T-helper 2 cell treated with Interferon-gamma antibody and Interleukin-4, amounts not matched to agents 5 μg/mL and 100 μg/mL, for 36 hours (primary cell): ENCODE measurements around the gene PSME3IP1.
"Not testable (repeated sequence)": the region's sequence is repeated elsewhere in the genome, so short reads cannot be mapped to it uniquely, and the experiment has no call there.

ENCODE experiments used
- DNase-seq: peaks from one replicate; pipeline ENCODE4 v3.0.0; 2021; ENCODE audit warnings: low spot score
- H3K27ac Mint-ChIP-seq: one replicate; pipeline ENCODE4 v1.8.0; 2021; ENCODE audit warnings: mild to moderate bottlenecking, mixed read lengths
- H3K27me3 Mint-ChIP-seq: one replicate; pipeline ENCODE4 v1.8.0; 2021; ENCODE audit warnings: low read depth, mixed read lengths
- H3K36me3 Mint-ChIP-seq: one replicate; pipeline ENCODE4 v1.8.0; 2021; ENCODE audit warnings: low read depth, mixed read lengths
- H3K4me1 Mint-ChIP-seq: one replicate; pipeline ENCODE4 v1.8.0; 2021; ENCODE audit warnings: low read depth, mixed read lengths
- H3K4me3 Mint-ChIP-seq: one replicate; pipeline ENCODE4 v1.8.0; 2022; ENCODE audit warnings: mild to moderate bottlenecking, moderate library complexity, mixed read lengths
- H3K9me3 Mint-ChIP-seq: one replicate; pipeline ENCODE4 v1.8.0; 2021; ENCODE audit warnings: mixed read lengths

The PSME3IP1 gene

DNA sequence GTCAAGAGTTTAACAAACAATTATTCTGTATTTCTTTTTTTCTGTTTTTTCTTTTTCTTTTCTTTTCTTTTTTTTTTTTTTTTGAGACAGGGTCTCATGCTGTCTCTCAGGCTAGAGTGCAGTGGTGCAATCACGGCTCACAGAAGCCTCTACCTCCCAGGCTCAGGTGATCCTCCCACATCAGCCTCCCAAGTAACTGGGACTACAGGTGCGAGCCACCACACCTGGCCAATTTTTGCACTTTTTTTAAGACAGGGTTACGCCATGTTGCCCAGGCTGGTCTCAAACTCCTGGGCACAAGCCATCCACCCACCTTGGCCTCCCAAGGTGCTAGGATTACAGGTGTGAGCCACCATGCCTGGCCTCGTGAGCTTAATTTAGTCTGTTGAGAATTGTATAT, 3.7 kb upstream of the PSME3IP1 start:
- not testable (repeated sequence) for H3K27ac Mint-ChIP-seq, H3K36me3 Mint-ChIP-seq, DNase-seq, H3K9me3 Mint-ChIP-seq, H3K27me3 Mint-ChIP-seq, H3K4me3 Mint-ChIP-seq
- H3K4me1 Mint-ChIP-seq = peaks cover 27% of the 10 kb centered on the region

DNA sequence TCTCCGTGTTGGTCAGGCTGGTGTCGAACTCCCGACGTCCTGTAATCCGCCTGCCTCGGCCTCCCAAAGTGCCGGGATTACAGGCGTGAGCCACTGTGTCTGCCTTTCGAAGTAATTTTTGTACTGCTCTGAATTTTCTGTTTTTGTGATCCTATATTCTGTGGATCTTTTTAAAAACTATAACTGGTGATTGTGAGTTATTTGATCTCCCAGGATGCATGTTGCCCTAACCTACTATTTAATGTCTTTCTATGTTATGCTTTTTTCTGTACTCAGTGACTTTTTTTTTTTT, 2.8 kb upstream of the PSME3IP1 start:
- H3K27ac Mint-ChIP-seq = no peak overlapping the region

DNA sequence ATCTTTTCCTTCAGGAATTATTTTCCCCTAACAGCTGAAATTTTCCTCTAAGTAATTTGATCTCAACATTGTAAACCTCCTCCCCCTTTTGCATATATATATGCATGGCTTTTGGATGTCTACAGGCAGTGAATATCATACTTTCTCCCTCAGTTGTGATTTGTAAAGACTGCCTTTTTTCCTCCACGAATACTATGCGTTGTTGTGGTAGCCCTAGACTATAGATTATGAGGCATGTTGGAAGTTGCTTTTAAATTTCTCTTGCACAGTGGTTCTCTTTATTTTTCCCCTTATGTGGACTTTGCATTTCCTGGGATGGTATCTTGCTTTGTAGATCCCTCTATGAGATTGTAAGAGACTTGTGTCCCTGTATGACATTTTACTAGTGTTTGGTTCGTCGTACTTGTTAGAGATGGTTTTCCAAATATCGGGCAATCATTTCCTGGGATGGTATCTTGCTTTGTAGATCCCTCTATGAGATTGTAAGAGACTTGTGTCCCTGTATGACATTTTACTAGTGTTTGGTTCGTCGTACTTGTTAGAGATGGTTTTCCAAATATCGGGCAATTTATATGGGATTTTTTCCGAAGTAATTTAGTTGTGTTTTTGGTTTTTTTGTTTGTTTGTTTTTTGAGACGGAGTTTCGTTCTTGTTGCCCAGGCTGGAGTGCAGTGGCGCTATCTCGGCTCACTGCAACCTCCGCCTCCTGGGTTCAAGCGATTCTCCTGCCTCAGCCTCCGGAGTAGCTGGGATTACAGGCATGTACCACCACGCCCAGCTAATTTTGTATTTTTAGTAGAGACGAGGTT, 2.3 kb upstream of the PSME3IP1 start:
- H3K36me3 Mint-ChIP-seq, H3K27ac Mint-ChIP-seq, H3K9me3 Mint-ChIP-seq, H3K27me3 Mint-ChIP-seq, DNase-seq: not testable (repeated sequence)
- H3K4me1 Mint-ChIP-seq = peaks cover 32% of the 10 kb centered on the region
- H3K4me3 Mint-ChIP-seq = peak overlapping the region; percentile 99

More for the DNA sequence above, 2.8 kb upstream of the PSME3IP1 start:
- Mint-ChIP-seq H3K4me1 (peaks cover 33% of the 10 kb centered on the region), H3K4me3 (peak overlapping the region; percentile 37), H3K36me3 (peaks cover 10% of the 10 kb centered on the region), H3K27me3 (no peaks in the 10 kb centered on the region), H3K9me3 (no peaks in the 10 kb centered on the region)
- no peak for DNase-seq

DNA sequence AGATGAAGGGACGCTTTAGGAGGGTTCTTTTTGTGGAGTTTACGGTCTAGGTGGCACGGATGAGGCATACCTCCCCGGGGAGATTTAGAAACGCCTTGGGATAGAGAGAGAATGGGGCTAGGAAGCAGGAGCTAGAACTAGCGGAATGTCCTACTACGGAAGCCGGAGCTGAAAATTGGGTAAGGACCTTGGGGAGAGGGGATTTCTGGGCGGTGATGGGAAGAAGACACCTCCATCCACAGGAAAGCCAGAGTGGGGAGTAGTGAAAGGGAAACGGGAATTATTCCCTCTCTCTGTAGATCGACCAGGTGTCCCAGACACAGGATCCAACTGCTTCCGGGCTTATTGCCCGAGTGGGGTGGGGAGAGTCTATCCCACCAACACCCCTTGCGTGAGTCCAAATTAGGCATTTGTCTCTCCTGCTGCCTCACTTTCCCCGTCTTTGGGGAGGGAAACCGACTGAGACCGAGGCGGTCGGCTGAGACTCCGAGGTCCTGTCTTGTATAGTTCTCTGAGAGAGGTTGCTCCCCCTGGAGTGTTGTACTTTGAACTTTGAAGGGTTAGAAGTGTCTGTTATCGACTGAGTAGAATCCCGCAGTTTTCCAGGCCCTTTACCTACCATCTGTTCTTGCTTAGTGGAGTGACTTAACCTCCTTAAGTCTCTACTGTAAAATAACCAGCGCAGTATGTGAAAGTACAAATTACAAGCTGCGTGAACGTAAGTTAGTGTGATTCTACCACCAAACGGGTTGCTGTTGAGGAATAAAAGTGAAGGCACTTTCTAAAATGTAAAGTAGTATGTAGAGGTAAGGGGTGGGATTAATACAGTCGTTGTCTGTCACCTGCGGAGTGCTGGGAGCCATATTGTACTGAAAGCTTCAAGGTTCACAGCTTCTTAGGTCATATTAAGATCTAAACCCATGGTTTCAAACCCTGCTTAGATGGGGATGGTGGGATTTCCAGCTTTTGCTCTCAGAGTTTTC, 1.3 kb upstream of the PSME3IP1 start:
- Mint-ChIP-seq H3K36me3 (peaks cover 10% of the 10 kb centered on the region), H3K4me3 (peak overlapping the region; percentile 99), H3K27ac (peak overlapping the region; percentile 92), H3K9me3 (no peaks in the 10 kb centered on the region), H3K4me1 (peaks cover 34% of the 10 kb centered on the region), H3K27me3 (no peaks in the 10 kb centered on the region)
- peak; percentile 10 for DNase-seq

DNA sequence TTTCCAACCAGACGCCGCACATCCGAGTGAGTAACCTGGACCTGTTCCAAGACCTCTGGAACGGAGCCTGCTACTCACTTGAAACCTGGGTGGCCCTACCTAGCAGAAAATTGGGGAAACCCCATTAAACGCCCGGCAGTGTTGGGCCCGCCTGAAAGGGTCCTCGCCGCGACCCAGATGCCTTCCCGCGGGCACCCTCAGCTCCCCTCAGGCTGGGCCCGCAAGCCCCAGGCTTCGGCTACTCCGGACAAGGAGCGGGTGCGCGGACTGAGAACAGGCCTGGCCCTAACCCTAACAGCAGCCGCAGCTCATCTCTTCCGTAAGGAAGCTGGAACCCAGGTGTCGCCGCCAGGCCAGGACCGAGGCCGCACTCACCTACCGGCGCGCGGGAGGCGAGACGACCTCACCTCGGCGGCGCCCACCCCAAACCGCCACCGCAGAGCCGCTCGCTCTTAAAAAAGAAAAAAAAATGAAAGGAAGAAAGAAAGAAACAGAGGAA, 344 bp downstream of the PSME3IP1 start:
- peaks cover 31% of the 10 kb centered on the region for H3K4me1 Mint-ChIP-seq
- peak overlapping the region; percentile 99 for H3K4me3 Mint-ChIP-seq
- peak overlapping the region; percentile 92 for H3K27ac Mint-ChIP-seq

GRCh38 chr16:57184887-57185445, 873 bp downstream of the PSME3IP1 start:
- H3K9me3 Mint-ChIP-seq = no peaks in the 10 kb centered on the region
- no peak for DNase-seq
- H3K27ac Mint-ChIP-seq = peak overlapping the region; percentile 92
- no peaks in the 10 kb centered on the region for H3K27me3 Mint-ChIP-seq
- H3K4me3 Mint-ChIP-seq = peak overlapping the region; percentile 99
- peaks cover 31% of the 10 kb centered on the region for H3K4me1 Mint-ChIP-seq
- peaks cover 13% of the 10 kb centered on the region for H3K36me3 Mint-ChIP-seq

More for the DNA sequence above, 344 bp downstream of the PSME3IP1 start:
- no peak for DNase-seq
- peaks cover 13% of the 10 kb centered on the region for H3K36me3 Mint-ChIP-seq
- H3K27me3 Mint-ChIP-seq = no peaks in the 10 kb centered on the region
- no peaks in the 10 kb centered on the region for H3K9me3 Mint-ChIP-seq

GRCh38 chr16:57184113-57184512, 1.7 kb downstream of the PSME3IP1 start:
- peaks cover 31% of the 10 kb centered on the region for H3K4me1 Mint-ChIP-seq
- peak overlapping the region; percentile 99 for H3K4me3 Mint-ChIP-seq
- H3K27me3 Mint-ChIP-seq = no peaks in the 10 kb centered on the region
- peaks cover 10% of the 10 kb centered on the region for H3K36me3 Mint-ChIP-seq
- no peaks in the 10 kb centered on the region for H3K9me3 Mint-ChIP-seq
- H3K27ac Mint-ChIP-seq = peak overlapping the region; percentile 0
- no peak for DNase-seq

DNA sequence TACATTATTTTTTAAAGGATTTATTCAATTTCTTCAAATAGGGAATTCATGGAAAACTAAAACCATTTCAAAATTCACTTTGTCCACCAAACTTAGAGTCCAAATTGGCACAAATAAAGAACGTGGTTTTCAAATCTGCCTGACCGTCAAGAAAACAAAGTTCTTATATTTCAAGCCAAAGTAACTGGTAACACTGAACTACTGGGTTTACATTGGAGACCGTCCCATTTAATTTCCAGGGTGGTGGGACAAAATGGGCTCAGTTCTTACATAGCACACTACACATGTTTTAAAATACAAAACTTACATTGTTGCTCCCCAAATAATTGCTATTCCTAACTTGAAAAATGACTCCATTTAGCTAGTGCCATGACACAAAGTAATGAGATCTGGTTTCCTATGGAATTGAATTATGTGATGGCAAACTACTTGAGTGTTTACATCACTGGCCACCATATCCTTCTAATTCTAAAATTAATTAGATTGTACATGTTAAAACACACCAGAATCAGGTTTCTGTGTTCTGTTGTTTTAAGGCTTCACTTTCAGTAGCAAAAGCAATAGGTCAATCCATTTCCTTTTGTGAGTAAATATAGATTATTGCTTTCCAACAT, 6.5 kb downstream of the PSME3IP1 start:
- peaks cover 8% of the 10 kb centered on the region for H3K4me1 Mint-ChIP-seq
- DNase-seq = no peak
- H3K9me3 Mint-ChIP-seq = no peaks in the 10 kb centered on the region
- peaks cover 9% of the 10 kb centered on the region for H3K36me3 Mint-ChIP-seq
- H3K4me3 Mint-ChIP-seq = no peak overlapping the region
- H3K27ac Mint-ChIP-seq = no peak overlapping the region
- H3K27me3 Mint-ChIP-seq = no peaks in the 10 kb centered on the region

DNA sequence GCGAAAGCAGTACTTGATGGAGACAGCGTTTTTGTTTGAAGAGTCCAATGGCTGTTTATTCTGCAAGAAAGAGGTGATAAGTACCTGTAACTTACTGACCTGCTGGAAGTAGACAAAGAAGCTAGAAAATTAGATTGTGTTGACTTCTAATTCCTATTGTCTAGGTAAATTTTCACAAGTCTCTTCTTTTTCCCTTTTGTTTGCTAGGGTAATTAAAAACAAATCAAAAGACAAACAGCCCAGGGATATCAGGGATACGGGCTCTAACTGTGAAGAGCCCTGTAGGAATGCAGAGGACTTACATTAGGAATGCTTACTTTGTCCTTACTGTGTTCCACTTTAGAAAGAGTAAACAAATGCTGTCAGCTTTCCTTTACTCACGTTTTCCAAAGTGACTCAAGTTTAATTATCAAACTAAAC, 7.0 kb downstream of the PSME3IP1 start:
- H3K36me3 Mint-ChIP-seq = peaks cover 10% of the 10 kb centered on the region
- H3K27me3 Mint-ChIP-seq = no peaks in the 10 kb centered on the region
- peaks cover 4% of the 10 kb centered on the region for H3K4me1 Mint-ChIP-seq
- H3K9me3 Mint-ChIP-seq = no peaks in the 10 kb centered on the region
- H3K4me3 Mint-ChIP-seq = no peak overlapping the region
- no peak for DNase-seq
- no peak overlapping the region for H3K27ac Mint-ChIP-seq

DNA sequence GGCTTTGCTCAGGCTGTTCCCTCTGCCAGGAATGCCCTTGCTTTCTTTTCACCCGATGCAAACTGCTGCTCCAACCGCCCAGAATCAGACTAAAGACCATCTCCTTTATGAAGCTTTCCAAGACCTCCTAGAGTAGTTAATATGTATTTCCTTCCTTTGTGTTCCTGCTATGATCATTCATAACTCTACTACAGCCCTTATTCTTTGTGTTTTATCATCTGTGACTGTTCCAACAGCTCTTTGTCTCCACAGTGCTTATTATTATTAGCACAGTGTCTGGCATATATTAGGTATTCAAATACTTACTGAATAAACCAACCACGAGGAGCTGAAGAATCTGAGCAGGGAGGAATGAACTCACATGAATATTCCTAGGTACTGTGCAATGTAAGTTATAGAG, 7.6 kb downstream of the PSME3IP1 start:
- Mint-ChIP-seq H3K27me3 (no peaks in the 10 kb centered on the region), H3K4me1 (peaks cover 4% of the 10 kb centered on the region), H3K9me3 (no peaks in the 10 kb centered on the region), H3K27ac (no peak overlapping the region), H3K36me3 (peaks cover 13% of the 10 kb centered on the region), H3K4me3 (no peak overlapping the region)
- DNase-seq = no peak

DNA sequence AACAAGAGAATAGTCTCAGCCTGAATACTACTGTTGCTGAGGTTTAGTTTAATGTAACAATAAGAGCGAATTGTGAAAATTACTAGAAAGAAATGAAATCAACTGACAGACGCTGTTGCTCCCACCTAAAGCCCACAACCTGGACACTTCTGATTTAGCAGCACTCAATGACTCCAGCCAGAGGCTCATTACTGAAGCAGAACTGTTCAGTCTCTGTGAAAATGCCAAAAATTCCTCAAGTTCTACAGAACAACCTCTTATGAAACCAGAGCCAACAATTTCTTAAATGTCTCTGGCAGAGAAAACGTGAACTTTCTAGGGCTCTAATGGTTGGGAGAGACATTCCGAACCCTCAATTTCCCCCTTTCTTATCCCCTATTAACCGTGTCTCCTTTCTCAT, 9.9 kb downstream of the PSME3IP1 start:
- H3K4me1 Mint-ChIP-seq = no peaks in the 10 kb centered on the region
- H3K9me3 Mint-ChIP-seq = no peaks in the 10 kb centered on the region
- no peaks in the 10 kb centered on the region for H3K27me3 Mint-ChIP-seq
- H3K27ac Mint-ChIP-seq = no peak overlapping the region
- peaks cover 23% of the 10 kb centered on the region for H3K36me3 Mint-ChIP-seq
- DNase-seq = no peak
- no peak overlapping the region for H3K4me3 Mint-ChIP-seq

- Mint-ChIP-seq H3K4me1 (no peaks in the 10 kb centered on the region), H3K4me3 (no peak overlapping the region), H3K27me3 (no peaks in the 10 kb centered on the region), H3K9me3 (no peaks in the 10 kb centered on the region), H3K36me3 (peaks cover 32% of the 10 kb centered on the region), H3K27ac (no peak overlapping the region)
- DNase-seq = no peak
Measured at GRCh38 chr16:57172721-57173290, 13.0 kb downstream of the PSME3IP1 start.

- peaks cover 5% of the 10 kb centered on the region for H3K4me1 Mint-ChIP-seq
- H3K27me3 Mint-ChIP-seq = no peaks in the 10 kb centered on the region
- H3K9me3 Mint-ChIP-seq = no peaks in the 10 kb centered on the region
- DNase-seq = no peak
- no peak overlapping the region for H3K4me3 Mint-ChIP-seq
- H3K36me3 Mint-ChIP-seq = peaks cover 47% of the 10 kb centered on the region
- no peak overlapping the region for H3K27ac Mint-ChIP-seq
Measured at GRCh38 chr16:57169327-57169726, 16.5 kb downstream of the PSME3IP1 start.
